ENCODE measurements around the gene DENND11.

DNA sequence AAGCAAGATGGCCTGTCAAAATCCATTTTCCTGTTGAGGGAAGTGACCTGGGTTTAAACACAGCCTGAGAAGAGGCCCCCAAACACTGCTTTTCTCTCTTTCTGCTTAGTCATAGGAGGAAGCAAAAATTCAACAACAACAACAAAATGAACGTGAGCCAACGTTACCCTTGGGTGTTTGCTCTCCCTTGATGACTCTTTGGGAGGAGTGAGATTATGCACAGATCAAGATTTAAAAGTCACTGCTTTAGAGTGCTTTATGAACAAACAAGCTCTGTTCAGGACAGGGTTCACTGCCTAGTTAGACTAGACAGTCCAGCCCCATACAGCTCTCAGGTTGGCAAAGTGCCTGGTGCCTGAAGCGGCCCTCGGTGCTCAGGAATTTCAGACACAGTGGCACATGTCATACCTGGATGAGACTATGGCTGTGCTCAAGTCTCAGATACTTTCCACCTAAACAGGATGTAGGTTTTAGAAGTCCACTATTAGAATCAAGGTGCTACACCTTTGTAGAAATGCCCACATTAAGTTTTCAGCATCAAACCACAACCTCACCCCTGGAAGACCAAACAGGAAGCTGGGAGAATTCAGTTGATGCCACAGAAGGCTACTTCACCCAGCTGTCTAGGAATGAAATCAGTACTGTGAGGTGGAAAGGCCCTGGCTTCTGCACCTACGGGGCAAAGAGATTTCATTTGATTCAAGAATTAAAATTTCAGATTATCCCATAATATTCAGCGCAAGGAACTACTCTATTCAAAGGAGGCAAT lies 38.7 kb downstream of the DENND11 start:
- TF ChIP-seq, protein P1, sequence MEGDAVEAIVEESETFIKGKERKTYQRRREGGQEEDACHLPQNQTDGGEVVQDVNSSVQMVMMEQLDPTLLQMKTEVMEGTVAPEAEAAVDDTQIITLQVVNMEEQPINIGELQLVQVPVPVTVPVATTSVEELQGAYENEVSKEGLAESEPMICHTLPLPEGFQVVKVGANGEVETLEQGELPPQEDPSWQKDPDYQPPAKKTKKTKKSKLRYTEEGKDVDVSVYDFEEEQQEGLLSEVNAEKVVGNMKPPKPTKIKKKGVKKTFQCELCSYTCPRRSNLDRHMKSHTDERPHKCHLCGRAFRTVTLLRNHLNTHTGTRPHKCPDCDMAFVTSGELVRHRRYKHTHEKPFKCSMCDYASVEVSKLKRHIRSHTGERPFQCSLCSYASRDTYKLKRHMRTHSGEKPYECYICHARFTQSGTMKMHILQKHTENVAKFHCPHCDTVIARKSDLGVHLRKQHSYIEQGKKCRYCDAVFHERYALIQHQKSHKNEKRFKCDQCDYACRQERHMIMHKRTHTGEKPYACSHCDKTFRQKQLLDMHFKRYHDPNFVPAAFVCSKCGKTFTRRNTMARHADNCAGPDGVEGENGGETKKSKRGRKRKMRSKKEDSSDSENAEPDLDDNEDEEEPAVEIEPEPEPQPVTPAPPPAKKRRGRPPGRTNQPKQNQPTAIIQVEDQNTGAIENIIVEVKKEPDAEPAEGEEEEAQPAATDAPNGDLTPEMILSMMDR (conservative IDR thresholded peaks at IDR 0.05; ENCODE audit: low read depth, low read length), result no peak
- TF ChIP-seq RAD21 (IDR thresholded peaks at IDR 0.05; ENCODE audit: low read length) (no peak), POLR2A (IDR thresholded peaks at IDR 0.05; ENCODE audit: low read depth, low read length) (no peak), MXI1 (IDR thresholded peaks at IDR 0.05; ENCODE audit: borderline replicate concordance, low read depth, low read length) (no peak), SMC3 (IDR thresholded peaks at IDR 0.05; ENCODE audit: low read depth, low read length) (no peak), RCOR1 (IDR thresholded peaks at IDR 0.05; ENCODE audit: insufficient replicate concordance, low read length) (no peak)

Measured in IMR-90 (cell line).